HG03045 (cell line): ENCODE measurements around the gene BBS7.

ENCODE experiments used
- ATAC-seq: cut with Tn5 transposase; IDR thresholded peaks from one replicate; pipeline ENCODE4 v1.9.1; 2021; ENCODE audit warnings: mild to moderate bottlenecking, moderate library complexity; ENCODE audit not compliant: unreplicated experiment

Gene BBS7

GRCh38 chr4:121794505-121795188 lies 75.6 kb downstream of the BBS7 start:
- no peak for ATAC-seq

- ATAC-seq, result no peak
Measured at GRCh38 chr4:121792966-121793365, 77.3 kb downstream of the BBS7 start.

DNA sequence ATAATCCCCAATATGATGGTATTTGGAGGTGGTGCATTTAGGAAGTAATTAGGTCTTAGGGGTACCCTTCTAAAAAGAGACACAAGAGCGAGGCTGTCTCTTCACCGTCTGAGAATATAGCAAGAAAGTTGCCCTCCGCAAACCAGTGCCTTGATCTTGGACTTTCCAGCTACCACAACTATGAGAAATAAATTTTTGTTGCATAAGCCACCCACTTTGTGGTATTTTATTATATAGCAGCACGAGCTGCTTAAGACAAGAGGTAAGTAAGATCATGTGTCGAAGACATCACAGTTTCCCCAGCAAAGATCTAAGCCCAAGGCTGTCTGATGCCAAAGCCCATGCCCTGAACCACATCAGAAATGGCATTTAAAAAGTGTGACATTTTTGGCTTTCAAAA lies 78.8 kb downstream of the BBS7 start:
- ATAC-seq, result no peak

- no peak for ATAC-seq
Measured at GRCh38 chr4:121790976-121791375, 79.3 kb downstream of the BBS7 start.

GRCh38 chr4:121789960-121790829 lies 80.1 kb downstream of the BBS7 start:
- ATAC-seq, result no peak

- ATAC-seq, result no peak
Measured at GRCh38 chr4:121789455-121789854, 80.8 kb downstream of the BBS7 start.

DNA sequence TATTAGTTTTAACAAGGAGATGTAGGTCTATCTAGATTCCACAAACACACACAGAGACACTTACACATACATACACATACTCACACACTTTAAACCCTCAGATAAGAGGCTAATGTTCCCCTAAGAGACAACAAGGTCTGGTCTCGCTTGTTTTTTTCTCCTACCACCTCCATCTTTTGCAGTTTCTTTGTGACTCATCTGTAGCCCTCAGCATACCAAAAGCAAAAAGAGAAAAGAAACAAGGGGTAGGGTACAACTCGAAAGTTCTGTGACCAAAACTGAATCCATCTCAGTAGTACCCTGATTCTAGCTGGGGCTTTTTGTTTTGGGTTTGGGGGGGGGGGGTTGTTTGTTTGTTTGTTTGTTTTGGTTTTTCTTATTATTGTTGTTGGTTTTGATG lies 81.4 kb downstream of the BBS7 start:
- peak; percentile 94 for ATAC-seq

- ATAC-seq, result no peak
Measured at GRCh38 chr4:121786221-121786620, 84.1 kb downstream of the BBS7 start.

DNA sequence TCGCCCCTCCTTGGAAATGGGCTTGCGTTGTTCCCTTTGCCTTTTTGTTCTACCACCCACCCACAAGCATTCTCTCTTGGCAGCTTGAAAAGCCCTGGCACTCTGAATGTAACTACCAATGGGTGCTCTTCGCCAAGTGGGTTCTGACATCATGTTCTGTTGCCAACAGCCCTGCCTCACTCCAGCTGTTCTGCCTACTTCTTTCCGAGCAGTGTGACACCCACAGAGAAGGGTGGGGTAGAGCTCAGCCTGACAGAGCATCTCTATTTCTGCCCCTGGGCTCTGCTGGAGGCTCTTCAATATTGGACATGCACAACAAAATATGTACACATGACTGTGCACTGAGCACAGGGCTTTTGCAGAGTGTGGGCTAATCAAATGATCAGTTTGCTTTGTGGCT lies 84.8 kb downstream of the BBS7 start:
- ATAC-seq, result no peak

DNA sequence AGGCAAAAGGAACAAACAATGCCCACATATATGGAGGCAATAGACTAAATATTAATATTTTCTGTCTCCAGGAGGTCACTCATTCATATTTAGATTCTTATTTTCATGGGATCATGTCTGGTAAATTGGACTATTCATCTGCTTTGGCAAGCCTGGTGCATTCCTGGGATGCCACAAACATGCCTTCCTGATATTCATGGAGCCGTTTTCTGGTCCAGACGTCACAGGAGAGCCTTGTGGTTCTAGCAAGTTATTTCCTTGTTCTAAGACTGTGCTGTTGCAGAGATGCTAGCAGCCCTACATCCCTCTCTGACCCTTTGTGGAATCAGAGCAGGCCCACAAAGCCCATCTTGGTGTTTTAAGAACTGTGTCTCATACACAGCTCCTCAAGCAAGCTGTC lies 85.3 kb downstream of the BBS7 start:
- no peak for ATAC-seq

GRCh38 chr4:121784401-121784800 lies 85.9 kb downstream of the BBS7 start:
- no peak for ATAC-seq

GRCh38 chr4:121783210-121783609 lies 87.1 kb downstream of the BBS7 start:
- no peak for ATAC-seq

- no peak for ATAC-seq
Measured at GRCh38 chr4:121778991-121779628, 91.2 kb downstream of the BBS7 start.

- peak; percentile 72 for ATAC-seq
Measured at GRCh38 chr4:121777625-121778024, 92.6 kb downstream of the BBS7 start.

GRCh38 chr4:121776610-121777401 lies 93.5 kb downstream of the BBS7 start:
- no peak for ATAC-seq
